Hematopoietic multipotent progenitor cell treated with erythropoietin and hydrocortisone succinate and interleukin-3 and kit ligand, for 6 days (in vitro differentiated cells): Measurements from ENCODE around the gene MYH6.
A peak's percentile ranks its signal among the peaks of the same experiment; 100 is the strongest.
"Not testable (repeated sequence)": the region's sequence is repeated elsewhere in the genome, so short reads cannot be mapped to it uniquely, and the experiment has no call there.

Experiments used
- DNase-seq: peaks from one replicate; pipeline ENCODE4 v3.0.0-alpha.2; 2015

Gene MYH6

DNA sequence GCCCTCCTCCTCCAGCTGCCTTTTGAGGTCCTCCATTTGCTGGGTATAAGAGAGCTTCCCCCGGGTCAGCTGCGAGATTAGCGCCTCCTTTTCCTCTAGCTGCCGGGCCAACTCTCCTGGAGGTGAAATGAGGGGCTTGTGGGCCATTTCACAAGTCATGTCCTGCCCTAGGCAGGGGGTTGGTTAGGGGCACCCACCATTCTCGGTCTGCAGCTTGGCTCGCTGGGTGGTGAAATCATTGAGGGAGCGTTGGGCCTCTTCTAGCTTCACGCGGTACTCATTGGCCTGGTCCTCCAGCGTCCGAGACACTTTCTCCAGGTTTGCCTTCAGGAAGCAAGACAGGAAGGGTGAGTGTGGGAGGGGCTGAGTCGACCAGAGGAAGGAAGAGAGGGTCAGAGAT is 18.7 kb downstream of the MYH6 start:
- DNase-seq = no peak

DNA sequence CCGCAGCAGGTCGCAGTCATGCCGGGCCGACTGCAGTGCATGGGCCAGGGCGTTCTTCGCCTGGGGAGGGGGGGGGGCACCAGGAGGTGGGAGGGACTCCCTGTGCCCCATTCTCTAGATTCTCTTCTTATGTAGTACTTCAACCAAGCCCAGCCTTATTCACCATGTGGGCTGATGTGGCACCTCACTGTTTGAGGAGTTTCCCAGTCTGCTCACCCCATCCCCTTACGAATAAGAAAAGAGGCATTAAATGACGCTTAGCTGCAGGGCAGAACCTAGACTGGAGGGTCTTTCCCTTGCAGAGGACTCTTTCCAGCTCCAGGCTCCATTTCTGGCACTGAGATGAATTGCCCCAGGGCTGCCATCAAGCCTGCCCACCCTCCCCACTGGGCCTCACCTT is 19.1 kb downstream of the MYH6 start:
- no peak for DNase-seq

DNA sequence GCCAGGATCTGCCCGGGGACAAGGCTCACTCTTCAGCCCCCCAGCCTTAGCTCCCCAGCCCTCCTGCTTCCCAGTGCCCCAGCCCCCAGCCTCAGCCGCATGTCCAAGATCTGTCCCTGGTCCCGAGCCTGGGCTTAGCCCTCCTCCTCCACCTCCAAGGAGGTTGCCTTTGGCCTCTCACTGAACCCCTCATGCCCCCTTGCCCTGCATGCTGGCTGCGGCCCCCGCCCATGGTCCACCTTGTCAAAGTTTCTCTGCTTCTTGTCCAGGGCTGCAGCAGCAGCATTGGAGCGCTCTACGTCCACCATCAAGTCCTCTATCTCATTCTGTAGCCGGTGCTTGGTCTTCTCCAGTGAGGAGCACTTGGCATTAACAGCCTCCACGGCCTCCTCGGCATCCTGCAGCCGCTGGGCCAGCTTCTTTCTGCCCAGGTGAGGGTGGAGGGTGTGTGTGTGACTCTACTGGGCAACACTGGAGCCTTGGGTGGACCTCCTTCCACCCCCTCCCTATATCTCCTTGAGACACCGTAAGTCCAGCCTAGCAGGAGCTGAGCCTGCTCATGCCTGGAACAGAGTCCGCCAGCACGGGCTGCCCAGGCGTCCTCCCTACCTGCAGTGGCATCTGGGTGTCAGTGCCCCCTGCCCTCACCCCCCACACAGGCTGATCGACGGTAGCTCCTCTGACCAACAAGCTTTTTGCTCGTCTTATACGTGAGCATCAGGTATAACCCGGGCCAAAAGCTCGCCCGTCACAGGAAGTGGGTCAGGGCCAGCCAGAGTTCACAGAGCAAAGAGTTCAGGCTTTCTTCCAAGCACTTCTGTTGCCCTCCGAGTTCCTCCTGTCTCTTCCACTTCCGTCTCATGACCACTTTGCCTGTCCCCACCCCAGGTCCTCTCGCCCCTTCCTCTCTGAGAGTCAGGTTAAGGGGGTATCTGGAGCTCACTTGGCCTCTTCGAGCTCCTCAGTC is 19.9 kb downstream of the MYH6 start:
- no peak for DNase-seq

DNA sequence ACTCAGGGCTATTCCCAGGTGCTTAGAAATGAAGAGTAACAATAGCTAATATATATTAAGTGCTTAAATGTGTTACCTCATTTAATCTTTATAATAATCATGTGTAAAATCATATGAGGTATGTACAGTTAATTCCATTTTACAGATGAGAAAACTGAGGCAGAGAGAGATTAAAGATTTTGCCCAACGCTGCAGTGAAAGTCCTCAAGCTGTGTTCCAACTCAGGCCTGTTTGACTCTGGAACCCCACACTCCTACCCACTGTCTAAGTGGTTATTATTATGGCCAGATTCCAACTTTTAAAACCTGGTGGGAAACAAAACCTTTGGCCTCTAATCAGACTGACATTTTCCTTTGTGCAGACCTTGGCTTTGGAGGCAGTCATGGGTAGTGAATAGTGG is 21.1 kb downstream of the MYH6 start:
- no peak for DNase-seq

DNA sequence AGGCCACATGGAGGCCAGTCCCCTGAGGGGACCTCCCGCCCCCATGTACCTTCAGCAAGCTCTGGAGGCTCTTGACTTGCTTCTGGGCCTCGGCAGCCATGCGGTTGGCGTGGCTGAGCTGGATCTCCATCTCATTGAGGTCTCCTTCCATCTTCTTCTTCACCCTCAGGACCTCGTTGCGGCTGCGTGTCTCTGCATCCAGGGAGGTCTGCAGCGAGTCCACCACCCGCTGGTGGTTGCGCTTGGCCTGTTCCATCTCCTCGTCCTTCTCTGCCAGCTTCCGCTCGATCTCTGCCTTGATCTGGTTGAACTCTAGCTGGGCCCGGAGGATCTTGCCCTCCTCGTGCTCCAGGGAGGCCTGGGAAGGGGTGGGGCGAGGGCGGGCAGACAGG is 21.8 kb downstream of the MYH6 start:
- DNase-seq = not testable (repeated sequence)

DNA sequence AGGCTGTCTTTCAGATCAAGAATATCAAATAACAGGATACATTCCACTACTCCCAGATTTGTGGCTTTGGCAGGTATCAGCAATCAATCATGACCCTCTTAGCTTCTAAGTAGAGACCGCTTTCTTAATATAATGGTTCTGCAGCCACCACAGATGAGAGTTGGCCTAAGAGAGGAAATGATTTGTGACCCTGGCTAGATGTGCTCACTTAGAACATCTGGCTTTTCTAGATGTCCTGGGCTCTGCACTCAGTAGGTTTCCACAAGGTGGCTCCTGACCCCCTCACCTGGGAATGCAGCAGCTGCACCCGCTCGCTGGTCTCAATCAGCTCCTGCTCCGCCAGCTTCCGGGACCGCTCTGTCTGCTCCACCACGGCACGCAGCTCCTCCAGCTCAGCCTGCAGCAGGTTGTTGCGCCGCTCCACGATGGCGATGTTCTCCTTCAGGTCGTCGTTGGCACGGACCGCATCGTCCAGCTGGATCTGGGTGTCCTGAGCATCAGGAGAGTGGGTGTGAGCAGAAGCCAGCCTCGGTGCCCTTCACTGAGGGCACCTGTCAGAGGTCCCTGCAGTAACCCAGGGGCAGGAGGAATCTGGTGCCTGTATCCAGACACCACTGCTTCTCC is 22.3 kb downstream of the MYH6 start:
- no peak for DNase-seq

DNA sequence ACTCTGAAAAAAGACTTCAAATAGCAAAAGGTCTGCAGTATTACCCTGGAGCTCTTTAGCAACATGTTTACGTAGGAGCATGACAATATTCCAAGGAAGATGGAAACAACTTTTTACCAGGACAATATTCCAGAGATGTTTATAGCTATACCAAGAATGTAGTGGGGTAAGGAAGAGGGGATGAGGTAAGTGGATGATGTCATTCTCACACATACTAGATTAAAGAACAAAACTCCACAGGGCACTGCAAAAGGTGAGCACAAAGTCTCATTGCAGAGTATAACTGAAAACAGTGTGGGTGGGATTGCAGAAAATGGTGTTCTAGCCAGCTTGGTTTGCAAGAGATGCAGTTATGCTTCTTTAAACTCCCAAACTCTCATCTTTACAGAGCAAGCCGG is 22.8 kb downstream of the MYH6 start:
- no peak for DNase-seq

DNA sequence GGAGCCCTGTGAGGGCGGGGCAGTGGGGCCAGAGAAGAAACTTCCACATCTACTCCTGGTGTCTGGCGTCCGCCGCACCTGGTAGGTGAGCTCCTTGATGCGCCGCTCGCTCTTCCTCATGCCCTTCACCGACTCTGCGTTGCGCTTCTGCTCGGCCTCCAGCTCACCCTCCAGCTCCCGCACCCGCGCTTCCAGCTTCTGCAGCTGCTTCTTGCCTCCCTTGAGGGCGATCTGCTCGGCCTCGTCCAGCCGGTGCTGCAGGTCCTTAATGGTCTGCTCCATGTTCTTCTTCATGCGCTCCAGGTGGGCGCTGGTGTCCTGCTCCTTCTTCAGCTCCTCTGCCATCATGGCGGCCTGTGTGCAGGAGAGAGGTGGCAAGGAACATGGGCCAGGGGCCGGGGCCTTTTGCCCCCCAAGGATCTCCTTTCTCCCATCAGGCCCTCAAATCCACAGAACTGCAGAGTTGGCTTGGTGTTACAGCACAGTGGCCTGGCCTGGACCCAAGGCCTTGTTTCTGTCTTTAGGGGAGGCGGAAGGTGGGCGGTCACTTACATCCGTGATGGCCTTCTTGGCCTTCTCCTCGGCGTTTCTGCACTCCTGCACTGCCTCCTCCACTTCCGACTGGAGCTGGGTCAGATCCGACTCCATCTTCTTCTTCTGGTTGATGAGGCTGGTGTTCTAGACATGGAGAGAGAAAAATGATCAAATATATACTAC is 23.6 kb downstream of the MYH6 start:
- no peak for DNase-seq

DNA sequence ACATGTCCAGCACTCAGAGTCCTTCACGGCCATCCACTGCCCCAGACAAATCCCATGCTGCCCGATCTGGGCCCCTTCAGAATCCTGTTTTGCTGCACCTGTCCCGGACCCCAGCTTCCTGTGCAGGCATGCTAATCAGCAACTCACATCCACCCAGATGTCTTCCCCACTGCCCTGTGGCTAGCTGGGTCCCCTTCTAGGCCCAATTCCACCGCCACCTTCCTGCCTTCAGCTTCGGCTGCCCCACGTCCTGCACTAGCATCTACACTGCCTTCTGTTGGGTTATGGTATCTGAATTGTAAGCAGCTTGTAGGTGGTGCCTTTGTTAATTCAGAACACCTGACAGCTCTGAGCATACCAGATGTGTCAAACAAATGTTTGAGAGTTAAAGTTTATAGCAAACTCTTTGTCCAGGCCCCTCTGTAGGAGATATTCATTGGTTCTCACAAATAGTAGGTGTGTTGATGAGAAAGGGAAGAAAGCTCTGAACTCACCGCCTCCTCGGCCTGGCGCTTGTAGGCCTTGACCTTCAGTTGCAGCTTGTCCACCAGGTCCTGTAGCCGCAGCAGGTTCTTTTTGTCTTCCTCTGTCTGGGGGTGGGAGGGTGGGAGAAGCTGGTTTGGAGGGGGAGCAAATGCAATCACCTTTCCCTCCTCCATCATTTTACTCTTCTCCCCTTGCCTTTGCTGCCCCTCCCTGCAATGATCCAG is 25.2 kb downstream of the MYH6 start:
- DNase-seq = no peak

DNA sequence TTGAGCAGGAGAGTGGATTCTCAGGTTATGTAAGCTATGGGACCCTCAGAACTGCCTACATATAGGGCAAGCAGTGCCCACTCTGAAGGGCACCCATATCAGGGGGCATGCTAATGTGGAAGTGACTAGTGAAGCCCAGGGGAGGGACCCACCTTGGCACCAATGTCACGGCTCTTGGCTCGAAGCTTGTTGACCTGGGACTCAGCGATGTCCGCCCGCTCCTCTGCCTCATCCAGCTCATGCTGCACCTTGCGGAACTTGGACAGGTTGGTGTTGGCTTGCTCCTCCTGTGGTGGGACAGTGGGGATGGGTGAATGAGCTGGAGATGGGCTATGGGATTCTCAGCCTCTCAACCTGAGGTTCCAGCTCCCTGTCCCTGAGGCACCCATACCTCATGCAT is 25.8 kb downstream of the MYH6 start:
- DNase-seq = no peak

DNA sequence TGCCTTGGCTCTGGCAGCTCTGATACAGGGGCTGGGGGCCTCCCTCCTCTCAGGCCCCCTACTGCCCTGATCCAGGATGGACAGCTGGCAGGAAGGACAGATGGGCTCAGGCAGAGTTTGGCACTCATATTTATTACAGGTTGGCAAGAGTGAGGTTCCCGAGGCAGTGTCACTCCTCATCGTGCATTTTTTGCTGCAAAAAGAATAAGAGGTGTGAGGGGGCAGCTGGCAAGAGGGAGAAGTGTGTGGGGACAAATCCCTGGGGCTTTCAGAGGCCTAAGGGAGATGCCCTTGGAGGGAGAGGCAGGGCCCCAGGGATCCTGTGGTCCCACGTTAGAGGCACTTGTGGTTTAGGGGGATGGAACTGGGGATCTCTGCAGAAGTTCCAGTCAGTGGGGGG is 26.2 kb downstream of the MYH6 start:
- no peak for DNase-seq

DNA sequence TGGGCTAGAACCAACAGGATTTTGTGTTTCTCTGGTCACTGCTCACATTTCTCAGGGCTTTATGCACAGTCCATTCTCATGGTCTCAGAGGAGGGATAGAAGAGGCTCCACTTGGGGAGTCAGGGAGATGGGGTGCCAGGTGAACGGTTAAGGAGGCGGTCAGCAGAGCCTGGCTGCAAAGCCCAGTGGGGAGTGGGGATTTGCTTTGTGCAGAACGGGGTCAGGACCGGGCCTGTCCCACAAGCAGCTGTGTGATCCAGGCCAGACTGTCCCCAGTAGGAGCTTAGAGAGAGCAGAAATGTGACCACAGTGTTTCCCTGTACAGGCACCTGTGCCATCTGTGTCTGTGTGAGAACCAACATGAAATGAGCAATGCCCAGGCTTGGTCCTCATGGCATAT is 27.1 kb downstream of the MYH6 start:
- DNase-seq = no peak

DNA sequence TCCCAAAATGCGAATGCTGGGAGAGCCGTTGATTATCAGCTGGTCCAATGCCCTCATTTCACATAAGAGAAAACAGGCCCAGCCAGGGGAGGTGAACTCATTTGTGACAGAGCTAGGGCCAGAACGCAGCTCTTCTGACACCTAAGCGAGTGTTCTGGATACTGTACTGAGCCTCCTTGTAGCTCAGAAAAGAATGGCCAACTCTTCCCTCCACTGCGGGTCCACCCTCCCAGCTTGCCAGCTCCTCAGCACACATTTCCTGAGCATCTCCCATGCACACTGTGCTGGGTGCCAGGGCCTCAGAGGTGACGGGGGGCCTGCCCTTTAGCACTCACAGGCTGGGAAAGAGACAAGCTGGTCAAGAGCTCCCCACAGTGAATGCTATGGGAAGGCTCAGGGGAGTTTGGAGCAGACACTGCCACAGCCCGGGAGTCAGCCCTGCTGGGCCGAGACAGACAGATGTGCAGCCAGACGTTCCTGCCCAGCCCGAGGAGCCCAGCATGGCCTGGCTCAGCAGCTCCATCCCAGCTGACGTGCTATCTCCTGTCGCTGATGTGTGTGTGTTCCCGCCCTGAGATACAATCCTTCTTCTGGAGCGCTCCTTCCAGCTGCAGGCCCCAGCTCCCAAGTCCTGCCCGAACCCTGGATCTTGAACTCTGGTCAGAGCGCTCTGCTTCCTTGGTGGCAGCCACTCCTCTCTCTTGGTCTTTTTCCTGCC is 27.7 kb downstream of the MYH6 start:
- no peak for DNase-seq

DNA sequence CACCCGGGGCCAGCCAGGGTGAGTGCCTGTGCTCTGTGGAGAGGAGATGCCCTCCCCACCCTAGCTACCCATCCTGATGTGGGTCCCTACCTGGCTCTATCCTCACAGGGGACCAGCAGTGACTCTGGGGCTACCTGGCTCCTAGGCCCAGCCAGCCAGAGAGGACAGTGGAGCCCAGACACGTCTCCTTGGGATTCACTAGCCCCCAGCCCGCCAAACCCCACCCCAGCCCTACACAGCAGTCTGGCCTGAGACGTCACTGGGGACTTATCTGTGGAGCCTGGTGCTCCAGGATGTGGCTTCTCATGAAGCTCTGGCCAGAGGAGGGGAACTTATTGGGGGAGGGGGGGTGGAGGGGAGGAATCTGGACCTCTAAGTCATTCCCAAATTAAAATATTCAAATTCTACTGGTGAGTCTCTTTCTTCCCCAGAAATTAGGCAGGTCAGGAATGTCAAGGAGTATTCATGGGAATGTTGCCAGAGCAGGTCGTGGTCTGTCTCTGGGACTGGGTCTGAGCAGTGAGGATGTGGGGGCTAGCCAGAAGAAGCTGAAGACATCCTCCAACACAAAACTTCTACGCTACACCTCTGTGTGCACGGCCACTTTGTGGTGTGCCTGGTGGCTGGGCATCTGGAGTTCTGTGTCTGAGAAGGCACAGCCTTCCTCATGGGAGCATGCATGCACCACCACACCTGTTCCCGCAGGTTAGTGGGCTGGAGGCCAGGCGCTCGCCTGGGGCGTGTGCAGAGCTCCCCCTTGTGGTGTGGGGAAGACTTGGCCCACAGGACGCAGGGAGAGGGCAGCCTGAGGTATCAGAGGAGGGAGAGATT is 28.5 kb downstream of the MYH6 start:
- peak; percentile 71 for DNase-seq

DNA sequence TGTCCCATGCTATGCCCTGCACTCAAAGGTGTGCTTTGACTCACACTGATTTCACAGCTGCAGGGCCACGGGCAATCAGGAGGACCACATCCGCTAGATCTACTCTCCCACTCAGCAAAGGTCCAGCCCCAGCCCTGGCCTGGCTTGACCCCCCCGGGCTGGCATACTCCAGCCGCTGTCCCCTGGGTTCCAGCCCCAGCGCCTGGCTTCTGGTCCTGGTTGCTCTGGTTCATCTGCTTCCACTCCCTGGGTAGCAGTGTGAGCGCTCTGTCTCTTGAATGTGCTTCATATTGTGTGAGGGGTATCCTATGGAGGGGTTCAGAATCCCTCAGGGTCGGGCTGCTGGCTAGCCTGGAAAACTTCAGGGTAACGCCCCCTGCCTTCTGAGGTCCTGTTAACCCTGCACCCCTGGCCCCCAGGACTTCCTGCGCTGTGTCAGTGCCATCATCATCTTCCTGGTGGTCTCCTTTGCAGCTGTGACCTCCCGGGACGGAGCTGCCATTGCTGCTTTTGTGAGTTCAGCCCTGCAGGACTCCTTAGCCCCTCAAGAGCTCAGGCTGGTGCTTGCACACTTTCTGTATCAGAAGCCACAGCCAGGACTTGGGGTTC is 29.4 kb downstream of the MYH6 start:
- DNase-seq = no peak

DNA sequence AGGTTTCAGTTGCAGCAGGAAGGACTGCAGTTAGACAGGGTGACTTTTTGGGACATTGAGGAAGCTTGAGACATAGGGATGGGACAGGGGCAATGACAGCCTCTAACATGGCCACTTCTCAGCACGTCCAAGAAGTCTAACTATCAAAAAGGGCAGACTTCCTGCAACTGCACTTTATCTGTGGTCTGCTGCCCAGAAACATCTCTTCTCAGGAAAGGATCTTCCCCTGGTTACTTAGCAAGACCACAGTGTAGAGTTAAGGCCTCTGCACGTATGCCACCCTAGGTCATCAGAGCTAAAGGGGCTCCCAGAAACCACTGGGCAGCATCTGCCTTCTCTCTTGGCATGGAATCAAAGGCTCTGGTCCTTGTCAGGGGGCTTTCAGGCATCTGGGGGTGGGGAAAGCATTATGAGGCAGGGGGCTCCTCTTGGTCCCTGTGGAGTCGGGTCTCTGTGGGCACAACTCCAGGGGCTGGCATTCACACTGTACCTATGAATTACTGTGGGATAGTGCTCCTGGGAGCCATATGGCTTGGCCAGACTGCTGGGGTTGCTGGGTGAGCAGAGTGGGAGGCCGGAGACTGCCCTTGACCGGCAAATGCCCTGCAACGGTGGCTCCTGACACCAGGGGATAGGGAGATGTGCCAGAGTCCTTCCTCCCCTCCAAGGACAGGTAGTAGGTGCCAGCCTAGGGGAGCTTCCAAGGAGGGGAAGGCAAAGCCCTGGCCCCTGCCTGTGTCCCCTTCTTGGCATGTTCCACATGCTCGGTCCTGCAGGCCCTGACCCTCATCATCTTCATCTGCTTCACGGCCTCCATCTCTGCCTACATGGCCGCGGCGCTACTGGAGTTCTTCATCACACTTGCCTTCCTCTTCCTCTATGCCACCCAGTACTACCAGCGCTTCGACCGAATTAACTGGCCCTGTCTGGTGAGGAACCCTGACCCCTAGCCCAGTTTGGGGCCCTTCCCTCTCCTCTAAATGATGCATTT is 30.2 kb downstream of the MYH6 start:
- peak; percentile 67 for DNase-seq

DNA sequence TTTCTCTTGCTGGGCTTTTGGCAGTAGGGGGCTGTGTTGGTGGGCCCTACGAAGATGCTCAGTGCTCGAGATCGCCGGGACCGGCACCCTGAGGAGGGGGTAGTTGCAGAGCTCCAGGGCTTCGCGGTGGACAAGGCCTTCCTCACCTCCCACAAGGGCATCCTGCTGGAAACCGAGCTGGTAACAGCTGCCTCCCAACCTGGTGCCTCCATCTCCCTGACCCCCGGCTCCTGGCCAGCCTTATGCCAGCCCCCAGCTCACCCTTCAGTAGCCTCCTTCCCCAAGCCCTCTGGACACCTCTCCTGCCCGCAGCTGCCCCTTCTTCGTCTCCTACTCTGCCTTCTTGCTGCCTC is 30.9 kb downstream of the MYH6 start:
- DNase-seq = no peak

DNA sequence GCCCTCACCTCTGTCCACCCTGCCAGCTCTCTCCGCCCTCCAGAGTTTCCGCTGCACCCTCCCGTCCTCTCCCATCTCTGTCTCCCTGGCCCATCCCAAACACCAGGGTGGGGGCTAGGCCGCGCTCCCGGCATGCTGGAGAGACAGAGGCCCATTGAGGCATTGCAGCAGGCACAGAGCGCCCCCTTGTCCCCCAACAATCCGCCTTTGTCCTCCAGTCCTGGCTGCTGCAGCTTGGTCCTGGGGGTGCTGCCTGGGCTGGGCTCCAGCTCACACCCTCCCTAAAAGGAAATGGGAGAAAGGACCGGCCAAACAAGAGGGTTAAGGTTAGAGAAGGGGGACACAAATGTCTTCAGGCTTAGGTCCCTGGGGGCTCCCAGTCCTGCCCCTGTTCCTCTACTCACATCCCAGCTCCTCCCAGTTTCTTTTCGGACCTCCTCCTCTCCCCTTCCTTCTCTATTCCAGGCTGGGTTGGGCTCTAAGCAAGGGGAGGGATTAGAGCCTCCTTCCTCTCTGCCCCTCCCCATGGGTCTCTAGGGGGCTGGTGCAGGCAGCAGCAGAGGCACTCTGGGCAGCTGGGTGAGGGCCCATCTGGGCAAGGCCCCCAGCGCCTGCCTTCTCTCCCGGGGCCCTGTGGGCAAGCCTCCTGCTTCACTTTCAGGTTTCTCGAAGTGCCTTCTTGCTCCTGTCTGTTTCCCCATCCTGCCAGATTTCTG is 31.4 kb downstream of the MYH6 start, which contains the start of gene CMTM5:
TSS of gene CMTM5 (plus strand) at position 565 of the 716 bp plus-strand sequence. CDS start 206 bp downstream, outside the sequence.
- DNase-seq = no peak
